Ishikawa (cell line): Measurements from ENCODE around the gene TCEANC.

ENCODE experiments used
- CEBPB ChIP-seq: IDR thresholded peaks from 2 replicates; pipeline ENCODE4 v1.6.1; 2012
- NFIC ChIP-seq: IDR thresholded peaks from 2 replicates; pipeline ENCODE4 v1.6.1; 2012
- REST ChIP-seq: IDR thresholded peaks from 2 replicates; pipeline ENCODE4 v1.6.1; 2012; ENCODE audit warnings: low read depth, mild to moderate bottlenecking
- TAF1 ChIP-seq: IDR thresholded peaks from 2 replicates; pipeline ENCODE4 v1.6.1; 2012; ENCODE audit warnings: low read depth, mild to moderate bottlenecking
- TEAD4 ChIP-seq: IDR thresholded peaks from 2 replicates; pipeline ENCODE4 v1.6.1; 2012
- USF1 ChIP-seq: IDR thresholded peaks from 2 replicates; pipeline ENCODE4 v1.6.1; 2012
- YY1 ChIP-seq: IDR thresholded peaks from 2 replicates; pipeline ENCODE4 v1.6.1; 2012; ENCODE audit warnings: low read depth

- TF ChIP-seq USF1, result no peak
- TF ChIP-seq YY1, result no peak
- no peak for TF ChIP-seq CEBPB
- no peak for TF ChIP-seq TAF1
- TF ChIP-seq REST, result no peak
- TF ChIP-seq NFIC, result no peak
- TF ChIP-seq TEAD4, result no peak
Measured at GRCh38 chrX:13688384-13688957, 35.5 kb downstream of the TCEANC start.
